GM12892 (cell line): ENCODE results near the gene DNAH11.

Experiments used
- DNase-seq: peaks from one replicate; pipeline ENCODE4 v3.0.0; 2011; ENCODE audit not compliant: insufficient read length
- FAIRE-seq: peaks from 2 replicates; lab custom pipeline; 2011; peaks lifted over from hg19 to GRCh38; lab: Jason Lieb, UNC
- POLR2A ChIP-seq: IDR thresholded peaks from 2 replicates; pipeline ENCODE4 v1.6.1; 2011; ENCODE audit warnings: low read depth, low read length, control low read depth
- POLR2AphosphoS5 ChIP-seq: IDR thresholded peaks from 2 replicates; pipeline ENCODE4 v1.6.1; 2011; ENCODE audit warnings: low read depth, low read length, control low read depth
- TAF1 ChIP-seq: IDR thresholded peaks from 2 replicates; pipeline ENCODE4 v1.6.1; 2011; ENCODE audit warnings: low read depth, mild to moderate bottlenecking, control low read depth, low read length, borderline replicate concordance

Gene DNAH11

DNA sequence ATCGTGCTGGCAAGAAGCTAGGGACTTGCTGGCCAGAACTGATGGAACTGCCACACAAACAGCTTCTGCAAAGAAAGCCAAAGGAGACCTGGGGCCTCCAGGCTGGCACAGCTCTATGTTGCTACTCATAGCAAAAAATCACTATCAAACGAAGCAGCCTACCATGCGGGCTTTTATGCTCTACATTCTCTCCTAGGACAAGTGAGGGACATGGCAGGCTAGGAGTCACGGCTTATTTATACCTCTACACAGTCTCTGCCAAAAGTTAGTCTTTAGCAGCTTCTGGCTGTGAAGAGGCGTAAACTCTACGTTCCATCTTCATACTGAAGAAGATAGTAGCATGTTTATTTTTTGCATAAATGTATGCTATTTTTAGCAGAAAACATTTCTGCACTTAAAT, 367.4 kb downstream of the DNAH11 start:
- DNase-seq (no peak), FAIRE-seq (no peak)
- no peak for TF ChIP-seq POLR2AphosphoS5
- no peak for TF ChIP-seq TAF1
- no peak for TF ChIP-seq POLR2A

- no peak for TF ChIP-seq TAF1
- TF ChIP-seq POLR2AphosphoS5 = no peak
- DNase-seq = no peak
- FAIRE-seq = no peak
Observed at GRCh38 chr7:21911341-21911875, 368.6 kb downstream of the DNAH11 start.

DNA sequence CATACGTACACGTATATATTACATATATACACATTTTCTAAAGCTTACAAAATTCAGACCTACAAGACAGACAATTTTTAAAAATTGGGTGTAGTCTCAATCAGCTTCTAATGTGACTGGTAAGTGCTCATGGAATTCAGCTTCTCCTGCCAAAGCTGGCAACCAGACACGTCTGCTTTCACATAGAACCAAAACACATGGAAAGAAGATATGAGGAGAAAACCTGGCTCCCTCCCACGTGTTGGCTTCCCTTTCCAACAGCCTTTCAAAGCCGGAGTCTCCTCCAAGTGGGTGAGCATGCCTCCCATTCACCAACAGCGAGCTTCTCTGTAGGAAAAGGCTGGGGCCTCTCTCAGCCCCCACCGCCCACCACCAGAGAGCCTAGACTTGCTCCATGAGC, 369.5 kb downstream of the DNAH11 start:
- DNase-seq (no peak), FAIRE-seq (no peak)
- no peak for TF ChIP-seq TAF1
- no peak for TF ChIP-seq POLR2AphosphoS5
- TF ChIP-seq POLR2A = no peak

GRCh38 chr7:21912931-21913780, 370.3 kb downstream of the DNAH11 start:
- FAIRE-seq (no peak), DNase-seq (no peak)
- TF ChIP-seq POLR2AphosphoS5 = no peak
- no peak for TF ChIP-seq POLR2A
- no peak for TF ChIP-seq TAF1

DNA sequence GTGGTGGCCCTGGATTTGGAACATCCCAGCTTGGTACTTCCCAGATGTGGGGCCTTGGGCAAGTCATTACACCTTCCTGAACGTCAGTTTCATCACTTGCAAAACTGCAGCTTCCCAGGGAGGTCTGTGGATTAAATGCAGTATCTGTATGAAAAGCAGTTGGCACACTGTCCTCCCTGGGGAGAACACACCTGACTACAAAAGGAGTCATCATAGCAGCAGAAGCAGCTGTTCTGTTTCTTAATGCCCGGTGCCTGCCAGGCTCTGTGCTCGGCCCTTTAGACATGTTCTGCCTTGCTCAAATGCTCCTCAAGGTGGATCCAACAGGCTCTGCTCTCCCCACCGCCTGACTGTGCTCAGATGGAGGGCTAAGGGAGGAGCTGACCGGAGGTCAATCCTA, 371.8 kb downstream of the DNAH11 start:
- no peak for TF ChIP-seq POLR2AphosphoS5
- DNase-seq = no peak
- FAIRE-seq = no peak

DNA sequence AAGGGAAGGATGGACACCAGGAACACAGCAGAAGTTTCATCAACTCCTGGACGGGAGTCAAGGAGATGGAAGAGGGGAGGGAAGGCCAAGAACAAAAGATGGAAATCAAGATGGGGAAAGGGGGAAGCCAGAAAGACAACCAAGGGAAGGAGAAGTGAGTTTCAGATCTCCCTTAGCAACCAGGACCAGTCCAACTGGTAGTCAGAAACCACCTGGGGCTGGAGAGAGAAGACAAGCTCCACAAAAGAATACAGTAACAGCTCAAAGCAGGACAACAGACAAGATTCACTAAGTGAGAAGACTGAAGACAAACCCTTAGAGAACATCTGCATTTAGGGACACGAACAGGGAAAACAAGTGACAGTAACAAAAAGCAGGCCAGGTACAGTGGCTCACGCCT, 372.3 kb downstream of the DNAH11 start:
- FAIRE-seq (no peak), DNase-seq (no peak)
- TF ChIP-seq POLR2A (no peak), POLR2AphosphoS5 (no peak), TAF1 (no peak)

DNA sequence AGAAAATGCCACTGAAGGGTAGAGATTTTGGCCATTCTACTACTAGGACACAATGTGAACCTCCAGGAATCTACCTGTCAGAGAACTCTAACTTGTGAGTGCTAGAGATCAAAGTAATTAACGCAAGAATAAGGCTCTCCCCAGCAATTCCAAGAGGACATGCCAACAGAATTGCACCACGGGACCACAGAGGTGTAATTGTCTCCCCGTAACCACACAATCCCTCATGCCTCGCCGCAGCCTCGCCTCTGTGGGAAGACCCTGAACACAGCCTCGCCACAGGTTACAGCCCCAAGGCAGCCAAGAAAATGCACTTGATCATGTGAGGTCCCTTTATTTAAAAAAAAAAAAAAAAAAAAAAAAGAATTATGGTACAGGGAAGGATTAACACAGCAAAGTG, 373.3 kb downstream of the DNAH11 start:
- no peak for TF ChIP-seq TAF1
- no peak for TF ChIP-seq POLR2A
- TF ChIP-seq POLR2AphosphoS5 = no peak
- FAIRE-seq (no peak), DNase-seq (no peak)

DNA sequence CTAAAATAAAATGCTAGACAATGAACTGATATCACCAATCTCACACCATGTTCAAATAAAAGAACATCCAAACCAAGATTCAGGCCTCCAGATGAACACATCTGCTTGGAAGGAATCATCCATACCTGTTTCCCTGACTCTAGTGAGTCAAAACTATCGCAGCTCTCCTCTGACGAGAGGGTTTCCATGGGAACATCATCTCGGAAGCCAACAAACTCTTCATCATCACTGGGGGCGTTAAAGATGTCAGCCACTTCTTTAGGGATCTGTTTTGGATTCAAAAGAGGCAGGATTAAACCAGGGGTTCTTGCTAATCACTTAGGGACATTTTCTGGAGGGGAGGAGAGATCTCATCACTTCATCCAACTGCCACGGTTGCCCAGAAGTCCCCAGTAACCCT, 373.8 kb downstream of the DNAH11 start:
- TF ChIP-seq POLR2AphosphoS5 = no peak
- no peak for TF ChIP-seq POLR2A
- no peak for TF ChIP-seq TAF1
- no peak for DNase-seq

GRCh38 chr7:21918216-21918615, 375.4 kb downstream of the DNAH11 start:
- no peak for TF ChIP-seq TAF1
- TF ChIP-seq POLR2A = no peak
- no peak for TF ChIP-seq POLR2AphosphoS5
- DNase-seq = no peak
- no peak for FAIRE-seq

More for the DNA sequence above, 373.8 kb downstream of the DNAH11 start:
- no peak for FAIRE-seq

DNA sequence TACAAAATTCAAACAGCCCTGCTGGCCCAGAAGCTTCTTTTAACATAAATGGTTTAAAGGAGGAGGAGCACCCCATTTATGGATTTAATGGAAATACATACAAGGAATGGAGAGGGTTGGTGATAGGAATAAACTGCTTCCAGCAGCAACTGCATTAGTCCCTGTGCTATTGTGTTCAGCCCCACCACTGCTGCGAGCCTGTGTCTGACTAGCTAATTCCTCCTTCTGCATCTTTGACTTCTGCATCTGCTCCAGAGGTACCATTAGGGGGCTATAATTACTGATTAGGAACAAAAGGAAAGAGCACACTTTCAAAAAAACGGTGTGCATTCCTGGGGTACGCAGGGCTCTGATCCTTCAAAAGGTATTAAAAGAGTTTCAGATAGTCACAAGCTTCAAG, 378.1 kb downstream of the DNAH11 start:
- DNase-seq (no peak), FAIRE-seq (no peak)
- TF ChIP-seq POLR2AphosphoS5 (no peak), POLR2A (no peak), TAF1 (no peak)

GRCh38 chr7:21922605-21923004, 379.8 kb downstream of the DNAH11 start:
- DNase-seq (no peak), FAIRE-seq (no peak)
- no peak for TF ChIP-seq POLR2A
- no peak for TF ChIP-seq TAF1
- no peak for TF ChIP-seq POLR2AphosphoS5

- TF ChIP-seq POLR2AphosphoS5 (no peak), TAF1 (no peak), POLR2A (no peak)
- FAIRE-seq (no peak), DNase-seq (no peak)
Observed at GRCh38 chr7:21923658-21924057, 380.8 kb downstream of the DNAH11 start.

DNA sequence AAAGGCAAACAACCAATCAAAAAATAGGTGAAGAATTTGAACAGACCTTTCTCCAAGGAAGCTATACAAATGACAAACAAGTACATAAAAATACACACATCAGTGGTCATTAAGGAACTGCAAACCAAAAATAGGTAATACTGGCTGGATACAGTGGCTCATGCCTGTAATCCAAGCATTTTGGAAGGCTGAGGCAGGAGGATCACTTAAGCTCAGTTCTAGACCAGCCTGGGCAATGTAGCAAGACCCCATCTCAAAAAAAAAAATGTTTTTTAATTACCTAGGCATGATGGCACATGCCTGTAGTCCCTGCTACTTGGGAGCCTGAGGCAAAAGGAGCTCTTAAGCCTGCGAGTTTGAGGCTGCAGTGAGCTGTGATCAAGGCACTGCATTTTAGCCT, 383.6 kb downstream of the DNAH11 start:
- DNase-seq (no peak), FAIRE-seq (no peak)
- no peak for TF ChIP-seq POLR2A
- no peak for TF ChIP-seq TAF1
- no peak for TF ChIP-seq POLR2AphosphoS5
